ENCODE measurements around the gene SLC7A5. TPM values are rescaled to one million over a fixed set of nuclear protein-coding genes. Genes with fewer than 3 reads are reported as not detected.

Gene SLC7A5
- total and polyA plus RNA-seq, 2 of the 13 experiments (the other 11 are each of a cell fraction or from before 2014, with no cell fraction given) = 79.6 to 155 TPM

DNA sequence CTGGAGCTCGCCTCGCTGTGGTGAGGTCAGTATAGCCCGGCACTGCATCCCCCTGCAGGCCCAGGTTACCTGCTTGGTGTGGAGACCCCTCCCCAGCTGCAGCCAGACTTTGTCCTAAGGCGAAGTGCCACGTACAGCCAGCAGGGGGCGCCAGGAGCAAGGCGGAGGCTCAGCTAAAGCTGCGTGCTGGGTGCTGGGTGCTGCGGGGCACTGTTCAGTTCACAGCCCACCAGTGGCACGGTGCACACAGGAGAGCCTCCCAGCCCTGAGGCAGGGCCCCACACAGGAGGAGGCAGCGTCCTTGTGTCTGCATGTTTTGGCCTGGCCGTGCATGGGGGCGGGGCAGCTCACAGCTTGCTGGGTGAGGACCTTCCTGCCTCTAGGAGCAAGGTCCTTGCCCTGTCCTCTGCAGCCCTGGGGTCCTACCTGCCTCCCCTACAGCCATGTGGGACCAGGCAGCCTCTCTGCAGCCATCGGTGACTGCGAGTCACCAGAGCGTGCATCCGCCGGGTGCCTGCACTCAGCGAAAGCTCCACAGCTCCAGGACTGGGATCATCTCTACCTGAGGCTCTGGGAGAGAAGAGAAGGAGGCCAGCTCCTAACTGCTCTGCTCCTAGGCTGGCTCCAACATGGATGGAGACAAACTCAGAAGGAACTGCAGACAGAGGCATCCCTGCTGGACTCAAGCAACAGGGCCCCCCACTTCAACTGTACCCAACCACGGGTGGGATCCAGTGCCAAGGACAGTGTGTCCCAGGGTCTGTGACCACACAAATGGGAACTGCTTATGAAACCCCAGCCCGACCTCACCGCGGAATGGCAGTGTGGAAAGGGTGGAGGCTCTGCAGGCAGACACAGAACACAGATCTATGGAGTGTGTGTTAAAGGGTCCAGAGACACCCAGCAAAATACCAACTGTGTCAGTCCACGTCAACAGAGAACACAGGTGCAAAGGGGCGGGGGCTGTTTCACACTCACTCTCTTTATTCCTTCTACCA lies 19.0 kb downstream of the SLC7A5 start (continued):
- peak; percentile 27; the same call in 1 of the 2 replicates for TF ChIP-seq FOXJ3 (CRISPR knock-in tag; IDR thresholded peaks at IDR 0.05; ENCODE audit: borderline replicate concordance)
- TF ChIP-seq, protein P1, sequence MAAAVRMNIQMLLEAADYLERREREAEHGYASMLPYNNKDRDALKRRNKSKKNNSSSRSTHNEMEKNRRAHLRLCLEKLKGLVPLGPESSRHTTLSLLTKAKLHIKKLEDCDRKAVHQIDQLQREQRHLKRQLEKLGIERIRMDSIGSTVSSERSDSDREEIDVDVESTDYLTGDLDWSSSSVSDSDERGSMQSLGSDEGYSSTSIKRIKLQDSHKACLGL (CRISPR knock-in tag; IDR thresholded peaks at IDR 0.05) = peak; percentile 87
- peak; percentile 79 for TF ChIP-seq GABPB1 (CRISPR knock-in tag; IDR thresholded peaks at IDR 0.05)
- peak; percentile 97 for TF ChIP-seq REPIN1 (CRISPR knock-in tag; IDR thresholded peaks at IDR 0.05; ENCODE audit: borderline replicate concordance, low read depth)
- peak; percentile 66; the same call in 1 of the 2 replicates for TF ChIP-seq ZNF569 (CRISPR knock-in tag; IDR thresholded peaks at IDR 0.05; ENCODE audit: borderline replicate concordance)
- peak; percentile 91; the same call in 1 of the 2 replicates for TF ChIP-seq ZBTB20 (CRISPR knock-in tag; IDR thresholded peaks at IDR 0.05; ENCODE audit: borderline replicate concordance, low read depth)
- TF ChIP-seq TOE1 (CRISPR knock-in tag; IDR thresholded peaks at IDR 0.05) = peak; percentile 73; the same call in 1 of the 2 replicates
- peak; percentile 79 for TF ChIP-seq THAP11 (CRISPR knock-in tag; IDR thresholded peaks at IDR 0.05)
- TF ChIP-seq, protein P2, sequence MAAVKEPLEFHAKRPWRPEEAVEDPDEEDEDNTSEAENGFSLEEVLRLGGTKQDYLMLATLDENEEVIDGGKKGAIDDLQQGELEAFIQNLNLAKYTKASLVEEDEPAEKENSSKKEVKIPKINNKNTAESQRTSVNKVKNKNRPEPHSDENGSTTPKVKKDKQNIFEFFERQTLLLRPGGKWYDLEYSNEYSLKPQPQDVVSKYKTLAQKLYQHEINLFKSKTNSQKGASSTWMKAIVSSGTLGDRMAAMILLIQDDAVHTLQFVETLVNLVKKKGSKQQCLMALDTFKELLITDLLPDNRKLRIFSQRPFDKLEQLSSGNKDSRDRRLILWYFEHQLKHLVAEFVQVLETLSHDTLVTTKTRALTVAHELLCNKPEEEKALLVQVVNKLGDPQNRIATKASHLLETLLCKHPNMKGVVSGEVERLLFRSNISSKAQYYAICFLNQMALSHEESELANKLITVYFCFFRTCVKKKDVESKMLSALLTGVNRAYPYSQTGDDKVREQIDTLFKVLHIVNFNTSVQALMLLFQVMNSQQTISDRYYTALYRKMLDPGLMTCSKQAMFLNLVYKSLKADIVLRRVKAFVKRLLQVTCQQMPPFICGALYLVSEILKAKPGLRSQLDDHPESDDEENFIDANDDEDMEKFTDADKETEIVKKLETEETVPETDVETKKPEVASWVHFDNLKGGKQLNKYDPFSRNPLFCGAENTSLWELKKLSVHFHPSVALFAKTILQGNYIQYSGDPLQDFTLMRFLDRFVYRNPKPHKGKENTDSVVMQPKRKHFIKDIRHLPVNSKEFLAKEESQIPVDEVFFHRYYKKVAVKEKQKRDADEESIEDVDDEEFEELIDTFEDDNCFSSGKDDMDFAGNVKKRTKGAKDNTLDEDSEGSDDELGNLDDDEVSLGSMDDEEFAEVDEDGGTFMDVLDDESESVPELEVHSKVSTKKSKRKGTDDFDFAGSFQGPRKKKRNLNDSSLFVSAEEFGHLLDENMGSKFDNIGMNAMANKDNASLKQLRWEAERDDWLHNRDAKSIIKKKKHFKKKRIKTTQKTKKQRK (IDR thresholded peaks at IDR 0.05; ENCODE audit: low read length) = no peak
- TF ChIP-seq PRPF4 (IDR thresholded peaks at IDR 0.05; ENCODE audit: low read depth, low read length, poor library complexity, severe bottlenecking) = no peak
- TF ChIP-seq HMG20A (CRISPR knock-in tag; IDR thresholded peaks at IDR 0.05; ENCODE audit: borderline replicate concordance) = peak; percentile 12; the same call in 1 of the 2 replicates
- TF ChIP-seq RARA (CRISPR knock-in tag; IDR thresholded peaks at IDR 0.05) = peak; percentile 85
- TF ChIP-seq ERF (CRISPR knock-in tag; IDR thresholded peaks at IDR 0.05) = peak; percentile 91
- TF ChIP-seq DMAP1 (CRISPR knock-in tag; IDR thresholded peaks at IDR 0.05) = peak; percentile 66; the same call in 1 of the 2 replicates
- 0 out of 2 replicates have a peak, but pooled peaks have one; percentile 49 for TF ChIP-seq ZFP1 (CRISPR knock-in tag; IDR thresholded peaks at IDR 0.05)
- peak; percentile 79; the same call in 1 of the 2 replicates for TF ChIP-seq MEIS2 (CRISPR knock-in tag; IDR thresholded peaks at IDR 0.05)
- TF ChIP-seq ZFX (CRISPR knock-in tag; IDR thresholded peaks at IDR 0.05; ENCODE audit: low read depth) = peak; percentile 91
- TF ChIP-seq ZKSCAN1 (IDR thresholded peaks at IDR 0.05; ENCODE audit: low read length) = 0 out of 2 replicates have a peak, but pooled peaks have one; percentile 38
- no peak for TF ChIP-seq ZFP36L2 (CRISPR knock-in tag; IDR thresholded peaks at IDR 0.05)
- TF ChIP-seq TAF1 (CRISPR knock-in tag; IDR thresholded peaks at IDR 0.05) = peak; percentile 65; the same call in 1 of the 2 replicates
- TF ChIP-seq, protein P3, sequence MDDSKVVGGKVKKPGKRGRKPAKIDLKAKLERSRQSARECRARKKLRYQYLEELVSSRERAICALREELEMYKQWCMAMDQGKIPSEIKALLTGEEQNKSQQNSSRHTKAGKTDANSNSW (CRISPR knock-in tag; IDR thresholded peaks at IDR 0.05; ENCODE audit: borderline replicate concordance) = no peak
- TF ChIP-seq, protein P4, sequence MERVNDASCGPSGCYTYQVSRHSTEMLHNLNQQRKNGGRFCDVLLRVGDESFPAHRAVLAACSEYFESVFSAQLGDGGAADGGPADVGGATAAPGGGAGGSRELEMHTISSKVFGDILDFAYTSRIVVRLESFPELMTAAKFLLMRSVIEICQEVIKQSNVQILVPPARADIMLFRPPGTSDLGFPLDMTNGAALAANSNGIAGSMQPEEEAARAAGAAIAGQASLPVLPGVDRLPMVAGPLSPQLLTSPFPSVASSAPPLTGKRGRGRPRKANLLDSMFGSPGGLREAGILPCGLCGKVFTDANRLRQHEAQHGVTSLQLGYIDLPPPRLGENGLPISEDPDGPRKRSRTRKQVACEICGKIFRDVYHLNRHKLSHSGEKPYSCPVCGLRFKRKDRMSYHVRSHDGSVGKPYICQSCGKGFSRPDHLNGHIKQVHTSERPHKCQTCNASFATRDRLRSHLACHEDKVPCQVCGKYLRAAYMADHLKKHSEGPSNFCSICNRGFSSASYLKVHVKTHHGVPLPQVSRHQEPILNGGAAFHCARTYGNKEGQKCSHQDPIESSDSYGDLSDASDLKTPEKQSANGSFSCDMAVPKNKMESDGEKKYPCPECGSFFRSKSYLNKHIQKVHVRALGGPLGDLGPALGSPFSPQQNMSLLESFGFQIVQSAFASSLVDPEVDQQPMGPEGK (CRISPR knock-in tag; IDR thresholded peaks at IDR 0.05) = peak; percentile 95
- TF ChIP-seq BORCS8-MEF2B (CRISPR knock-in tag; IDR thresholded peaks at IDR 0.05) = peak; percentile 94
- peak; percentile 63; the same call in 1 of the 2 replicates for TF ChIP-seq YEATS4 (CRISPR knock-in tag; IDR thresholded peaks at IDR 0.05; ENCODE audit: borderline replicate concordance)
